ENCODE data around the gene RCOR1.
"Not testable (repeated sequence)": the region's sequence is repeated elsewhere in the genome, so short reads cannot be mapped to it uniquely, and the experiment has no call there.

Gene RCOR1

DNA sequence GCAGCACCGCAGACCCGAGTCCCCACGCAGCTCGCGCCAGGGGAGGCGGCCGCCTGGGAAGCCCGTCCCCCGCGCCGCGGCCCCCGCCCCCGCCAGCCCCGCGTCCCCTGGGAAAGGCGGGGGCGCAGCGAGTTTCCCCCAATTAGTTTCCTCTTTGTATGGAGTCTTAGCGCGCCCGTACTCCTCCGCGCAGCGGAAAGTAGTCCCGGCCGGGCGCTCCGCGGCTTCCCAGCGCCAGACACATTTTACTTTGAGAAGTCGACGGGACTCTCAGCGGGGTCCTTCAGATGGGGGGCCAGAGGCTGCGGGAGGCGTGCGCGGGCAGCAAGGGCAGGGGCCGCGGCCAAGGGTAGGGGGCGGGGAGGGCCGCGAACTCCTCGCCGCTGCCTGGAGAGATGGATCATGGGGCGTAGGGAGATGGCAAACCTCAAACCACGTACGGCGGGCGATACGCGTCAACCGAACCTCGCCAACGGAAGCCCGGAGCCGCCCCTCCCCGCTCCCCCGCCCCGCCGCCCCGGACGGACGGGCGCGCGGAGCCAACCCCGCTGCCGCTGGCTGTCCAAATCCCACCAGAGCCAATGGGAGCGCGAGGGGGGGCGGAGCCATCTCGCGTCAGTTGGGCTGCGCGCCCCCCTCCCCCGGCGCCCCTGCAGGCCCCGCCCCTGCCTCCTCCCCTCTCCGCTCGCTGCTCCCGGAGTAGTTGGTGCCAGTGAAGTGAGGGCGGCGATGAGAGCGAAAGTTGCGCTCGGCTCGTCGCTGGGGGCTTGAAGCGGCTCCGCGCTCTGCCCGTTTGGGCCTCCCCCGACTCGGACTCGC lies at the start of gene RCOR1:
Gene RCOR1, plus strand, starts transcription at position 706 of the 819 bp plus-strand sequence. CDS start 238 bp downstream, outside the sequence.
- DNase-seq (ENCODE audit: low spot score), result peak; percentile 99

DNA sequence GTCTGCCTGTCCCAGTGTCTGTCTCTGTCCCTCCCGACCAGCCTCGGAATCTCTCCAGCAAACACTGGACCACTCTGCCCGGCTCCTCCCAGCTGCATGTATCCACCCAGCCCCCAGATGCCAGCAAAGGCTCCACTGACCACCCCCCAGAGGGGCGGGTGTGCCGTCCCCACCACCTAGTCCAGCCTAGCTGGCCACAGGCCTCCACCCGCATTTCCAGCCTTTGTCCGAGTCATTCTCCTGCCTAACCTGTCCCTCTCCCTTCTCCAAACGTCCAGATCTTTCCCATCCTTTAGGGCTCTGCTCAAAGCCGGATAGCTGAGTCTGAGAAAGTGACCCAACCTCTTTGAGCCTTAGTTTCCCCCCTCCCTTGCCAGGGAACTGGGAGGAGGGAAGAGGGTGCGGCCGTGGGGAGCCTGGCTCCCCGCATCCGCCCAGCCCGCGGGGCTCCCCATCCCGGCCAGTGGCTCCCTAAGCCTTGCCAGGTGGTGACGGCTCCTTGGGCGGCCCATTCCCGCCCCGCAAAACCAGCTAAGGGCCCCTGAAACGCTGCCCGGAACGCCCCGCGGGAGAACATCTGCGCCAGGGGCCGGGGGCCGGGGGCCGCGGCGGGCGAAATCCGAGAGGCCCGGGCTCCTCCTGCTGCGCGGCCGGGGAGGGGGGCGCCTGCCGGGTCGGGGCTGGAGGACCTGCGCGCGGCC lies 48.3 kb upstream of the RCOR1 start:
- peak; percentile 40 for DNase-seq (ENCODE audit: low spot score)

DNA sequence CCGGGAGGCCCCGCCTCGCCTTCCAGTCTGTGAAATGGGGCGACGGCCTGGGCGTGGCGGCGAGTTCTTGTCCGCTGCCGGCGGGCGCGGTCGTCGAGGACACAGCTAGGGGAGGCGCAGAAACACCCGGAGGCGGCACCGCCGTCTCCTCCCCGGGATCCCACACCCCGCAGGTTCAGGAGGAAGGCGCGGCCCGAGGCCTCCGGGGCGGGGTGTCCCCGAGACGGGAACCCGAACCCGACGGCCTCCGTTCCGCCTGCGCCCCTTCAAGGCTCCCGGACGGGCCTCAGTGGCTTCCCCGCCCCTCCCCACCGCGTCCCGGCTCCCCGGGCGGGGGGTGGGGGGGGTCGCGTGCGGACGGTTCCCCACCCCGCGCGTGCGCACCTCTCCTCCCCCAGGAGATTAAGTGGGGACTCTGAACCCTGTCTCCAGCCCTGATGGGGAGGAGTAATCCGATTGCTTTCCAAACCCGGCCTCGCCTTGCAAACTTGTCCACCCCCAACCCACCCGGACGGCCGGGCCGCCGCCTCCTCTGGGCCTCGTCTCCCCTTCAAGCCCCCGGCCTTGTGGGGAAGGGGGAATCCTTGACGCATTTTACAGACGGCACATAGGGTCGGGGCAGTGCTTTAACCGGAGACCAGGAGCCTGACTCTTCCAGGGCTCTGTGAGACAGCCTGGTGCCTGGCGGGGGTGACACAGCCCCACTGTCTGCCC lies 47.5 kb upstream of the RCOR1 start:
- no peak for DNase-seq (ENCODE audit: low spot score)

DNA sequence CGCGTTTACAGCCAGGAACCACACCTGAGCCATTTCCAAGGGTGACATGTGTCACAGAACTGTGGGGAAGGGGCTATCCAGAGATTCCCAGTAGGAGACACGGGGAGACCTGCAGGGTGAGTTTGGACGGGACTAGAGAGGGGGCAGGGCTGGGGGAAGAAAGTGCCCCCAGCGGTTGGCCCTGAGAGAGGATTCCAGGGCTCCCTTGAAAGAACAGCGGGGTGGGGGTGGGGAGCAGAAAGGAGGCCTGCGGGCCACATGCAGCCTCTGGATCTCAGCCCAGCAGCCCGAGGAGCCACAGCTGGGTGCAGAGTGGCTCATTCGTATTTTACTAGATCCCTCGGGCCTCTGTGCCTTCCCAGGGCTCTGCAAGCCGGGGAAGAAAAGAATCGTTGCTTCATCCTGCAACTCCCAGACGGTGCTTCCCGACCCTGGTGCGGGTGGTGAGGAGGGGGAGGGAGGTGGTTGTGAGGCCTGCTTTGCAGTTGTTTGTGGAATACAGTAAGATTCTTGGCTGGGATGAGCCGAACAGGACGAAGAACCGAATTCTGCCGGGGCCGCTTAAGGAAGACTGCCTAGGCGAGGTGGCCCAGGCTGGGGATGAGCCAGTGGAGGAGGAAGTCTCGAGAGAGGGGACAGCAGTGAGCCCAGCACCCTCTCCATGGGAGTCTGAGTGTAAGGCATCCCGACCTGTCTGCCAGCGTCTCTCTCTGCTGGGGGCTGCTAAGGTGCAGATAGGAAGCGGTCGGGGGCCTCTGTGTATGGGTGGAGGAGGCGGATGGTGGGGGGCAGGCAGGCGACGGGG lies 46.8 kb upstream of the RCOR1 start:
- peak; percentile 40 for DNase-seq (ENCODE audit: low spot score)

DNA sequence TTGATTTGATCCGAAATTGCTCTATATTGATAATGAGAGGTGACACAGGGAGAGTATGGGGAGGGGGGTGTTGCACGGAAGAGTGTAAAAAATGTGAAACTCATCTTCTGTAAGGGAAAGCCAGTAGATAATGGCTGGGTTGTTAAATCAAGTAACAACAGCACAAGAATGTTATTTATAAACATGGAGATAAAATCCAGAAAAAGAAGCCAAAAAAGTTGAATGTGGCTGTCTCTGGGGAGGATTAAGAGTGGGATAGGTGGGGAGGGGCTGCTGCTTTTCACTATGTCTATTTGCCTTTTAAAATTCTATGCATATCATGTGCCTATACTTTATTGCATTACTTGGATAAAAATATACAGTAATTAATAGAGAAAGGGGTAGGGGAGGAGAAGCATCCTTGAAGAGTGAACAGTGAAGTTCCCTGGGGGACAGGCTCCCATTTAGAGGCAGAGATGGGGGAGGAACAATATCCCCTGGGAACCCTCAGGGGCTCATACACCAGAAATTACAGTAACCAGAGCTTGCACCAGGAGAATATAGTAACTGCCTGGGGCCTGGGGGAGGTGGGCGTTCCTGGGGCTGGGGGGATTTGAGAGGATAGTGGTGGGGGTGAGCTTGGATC lies 43.7 kb upstream of the RCOR1 start:
- no peak for DNase-seq (ENCODE audit: low spot score)

DNA sequence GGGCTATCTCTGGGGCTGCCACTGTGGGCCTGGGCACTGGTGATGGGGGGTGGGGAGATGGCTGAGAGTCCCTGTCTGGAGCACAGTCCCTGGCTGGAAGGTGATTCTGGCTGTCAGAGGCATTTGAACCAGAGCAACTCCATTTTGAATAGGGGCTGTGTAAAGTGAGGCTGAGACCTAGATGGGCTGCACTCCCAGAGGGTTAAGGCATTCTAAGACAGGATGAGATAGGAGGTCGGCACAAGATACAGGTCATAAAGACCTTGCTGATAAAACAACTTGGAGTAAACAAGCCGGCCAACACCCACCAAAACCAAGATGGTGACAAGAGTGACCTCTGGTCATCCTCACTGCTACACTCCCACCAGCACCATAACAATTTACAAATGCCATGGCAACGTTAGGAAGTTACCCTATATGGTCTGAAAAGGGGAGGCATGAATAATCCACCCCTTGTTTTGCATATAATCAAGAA lies 41.5 kb upstream of the RCOR1 start:
- DNase-seq (ENCODE audit: low spot score), result not testable (repeated sequence)

DNA sequence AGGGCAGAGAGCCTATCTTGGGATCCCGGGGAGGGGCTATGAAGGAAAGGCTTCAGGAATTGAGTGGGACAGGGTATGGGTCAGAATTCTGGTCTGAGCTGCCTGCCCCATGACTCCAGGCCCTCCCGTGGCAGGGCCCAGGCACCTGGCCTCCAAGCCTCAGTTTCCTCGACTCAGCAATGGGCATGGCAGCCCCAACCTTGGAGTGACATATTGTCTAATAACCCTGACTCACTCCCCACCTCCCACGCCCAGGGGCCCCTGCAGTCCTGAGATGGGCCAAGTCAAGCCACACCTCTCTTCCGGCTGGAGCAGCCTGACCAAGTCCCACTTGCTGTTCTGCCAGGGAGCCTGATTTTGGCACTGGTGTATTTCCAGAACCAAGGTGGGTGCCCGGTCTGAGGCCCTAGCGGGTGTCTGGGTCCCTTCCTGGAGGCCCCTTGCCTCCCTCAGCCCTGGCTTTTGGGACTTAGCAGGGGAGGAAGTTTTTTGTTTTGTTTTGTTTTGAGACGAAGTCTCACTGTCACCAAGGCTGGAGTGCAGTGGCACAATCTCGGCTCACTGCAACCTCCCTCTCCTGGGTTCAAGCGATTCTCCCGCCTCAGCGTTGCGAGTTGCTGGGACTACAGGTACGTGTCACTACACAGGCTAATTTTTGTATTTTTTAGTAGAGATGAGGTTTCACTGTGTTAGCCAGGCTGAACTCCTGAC lies 40.3 kb upstream of the RCOR1 start:
- no peak for DNase-seq (ENCODE audit: low spot score)

DNA sequence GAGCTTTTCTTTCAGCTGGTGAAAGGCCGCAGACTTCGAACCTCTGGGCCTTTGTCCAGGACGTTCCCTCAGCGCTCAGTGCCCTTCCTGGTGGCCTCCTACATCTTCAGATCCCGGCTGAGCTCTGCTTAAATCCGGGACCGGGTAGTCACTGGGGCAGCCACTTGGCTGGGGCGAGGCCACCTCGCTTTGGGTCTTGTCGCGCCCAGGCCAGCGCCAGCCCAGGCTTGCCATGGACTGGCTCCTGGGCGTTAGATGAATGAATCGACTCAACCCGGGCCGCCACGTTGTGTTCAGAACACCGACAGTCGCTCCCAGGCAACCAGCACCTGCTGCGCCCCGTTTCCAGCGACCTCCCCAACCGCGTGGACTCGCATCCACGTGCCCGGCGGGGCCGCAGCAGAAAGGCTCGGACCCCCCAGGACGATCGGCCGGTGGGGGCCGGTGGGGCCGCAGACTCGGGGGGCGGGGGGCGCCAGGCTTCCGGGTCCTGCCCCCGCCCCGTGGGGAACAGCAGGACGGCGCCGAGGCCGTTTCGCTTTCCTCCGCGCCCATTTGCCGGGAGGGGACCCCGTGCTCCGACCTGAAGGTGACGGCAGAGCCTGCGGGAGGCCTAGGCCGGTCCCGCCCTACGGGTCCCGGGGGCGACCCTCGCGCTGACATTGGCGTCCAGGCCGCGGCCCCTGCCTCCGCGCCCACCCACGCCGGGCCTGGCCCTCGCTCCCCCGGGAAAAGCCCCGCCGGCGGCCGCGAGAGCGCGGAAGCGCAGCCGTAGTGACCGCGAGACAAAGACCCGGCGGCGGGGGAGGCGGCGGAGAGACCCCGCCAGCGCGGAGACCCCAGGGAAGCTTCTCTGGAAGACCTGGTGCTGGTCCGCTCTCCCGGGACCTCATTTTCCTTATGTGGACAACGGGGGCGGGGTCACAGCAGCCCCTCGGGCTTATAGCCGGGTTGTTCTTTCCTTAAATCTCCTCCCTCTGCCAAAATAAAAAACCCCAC lies 37.3 kb upstream of the RCOR1 start:
- peak; percentile 85 for DNase-seq (ENCODE audit: low spot score)

DNA sequence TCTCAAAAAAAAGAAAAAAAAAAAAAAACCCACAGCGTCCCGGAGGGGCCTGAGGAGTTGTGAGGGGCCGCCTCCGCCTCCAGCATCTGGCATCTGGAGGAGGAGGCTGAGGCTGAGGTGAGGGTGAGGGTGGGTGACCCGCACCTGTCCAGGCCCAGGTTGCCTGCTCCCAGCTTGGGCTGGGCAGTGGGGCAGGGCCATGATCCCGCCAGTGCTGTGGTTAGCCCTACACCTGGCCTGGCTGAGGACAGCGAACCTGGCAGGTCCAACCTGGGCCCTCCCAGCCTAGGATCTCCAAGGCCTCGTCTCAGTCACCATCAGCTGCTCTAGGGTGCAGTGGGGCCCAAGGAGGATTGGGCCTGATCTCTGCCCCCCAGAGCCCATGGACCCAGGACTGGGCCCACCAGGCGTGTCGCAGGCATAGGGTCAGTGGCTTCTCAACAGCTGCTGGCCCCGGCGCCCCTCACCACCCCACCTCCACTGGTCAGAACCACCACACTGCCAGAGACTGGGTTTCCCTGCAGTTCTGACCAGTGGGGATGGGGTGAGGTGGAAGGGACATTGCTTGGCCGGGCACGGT lies 36.3 kb upstream of the RCOR1 start:
- DNase-seq (ENCODE audit: low spot score), result no peak

DNA sequence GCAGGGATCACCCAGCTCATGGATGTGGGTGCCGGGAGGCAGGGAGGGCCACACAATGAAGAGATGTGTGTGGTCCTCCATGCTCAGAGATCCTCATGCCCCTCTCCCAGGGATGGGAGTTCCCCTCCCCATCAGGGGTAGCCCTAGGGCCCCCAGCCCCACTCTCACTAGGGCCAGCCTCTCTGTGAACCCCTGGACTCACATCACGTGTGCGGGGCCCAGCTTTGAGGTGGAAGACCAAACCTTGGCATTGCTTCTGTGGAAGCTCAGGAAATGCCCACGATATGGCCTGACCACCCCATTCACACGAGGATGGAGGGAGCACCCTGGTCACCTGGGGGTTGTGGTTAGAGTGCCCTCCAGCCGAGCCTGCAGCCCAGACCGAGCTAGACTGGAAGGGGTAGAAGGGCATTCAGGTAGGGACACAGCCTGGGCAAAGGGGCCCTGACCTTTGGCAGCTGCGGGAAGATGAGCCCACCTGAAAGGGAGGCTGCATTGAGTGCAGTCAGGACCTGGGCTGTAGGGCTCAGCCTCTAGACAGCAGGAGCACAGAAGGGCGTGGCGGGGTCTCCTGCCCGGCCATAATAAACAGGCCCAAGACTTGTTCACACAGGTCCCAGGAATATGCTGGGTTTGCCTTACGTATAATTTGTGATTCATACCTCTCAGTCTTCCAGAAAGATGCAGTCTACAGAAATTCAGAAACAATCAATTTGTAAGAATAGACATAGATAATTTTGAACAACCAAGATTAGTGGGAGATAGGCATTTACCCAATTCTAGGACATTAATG lies 34.8 kb upstream of the RCOR1 start:
- no peak for DNase-seq (ENCODE audit: low spot score)

DNA sequence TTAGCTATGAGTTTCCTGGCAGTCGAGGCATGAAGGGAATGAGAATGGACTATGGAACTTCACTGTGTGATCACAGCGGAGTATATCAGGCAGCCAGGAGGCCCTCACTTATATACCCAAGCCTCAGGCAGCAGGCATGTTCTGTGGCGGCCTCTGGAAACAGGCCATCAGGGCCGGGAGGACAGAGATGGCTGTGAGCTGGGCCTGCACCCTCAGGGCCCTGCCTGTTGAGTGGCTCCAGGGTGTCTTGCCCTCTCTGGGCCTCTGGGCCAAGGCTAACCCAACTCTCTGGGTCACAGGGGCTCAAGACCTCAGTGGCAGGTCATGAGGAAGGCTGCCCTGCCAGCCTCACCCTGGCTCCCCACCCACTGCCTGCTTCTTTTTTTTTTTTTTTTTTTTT lies 33.9 kb upstream of the RCOR1 start:
- DNase-seq (ENCODE audit: low spot score), result no peak

DNA sequence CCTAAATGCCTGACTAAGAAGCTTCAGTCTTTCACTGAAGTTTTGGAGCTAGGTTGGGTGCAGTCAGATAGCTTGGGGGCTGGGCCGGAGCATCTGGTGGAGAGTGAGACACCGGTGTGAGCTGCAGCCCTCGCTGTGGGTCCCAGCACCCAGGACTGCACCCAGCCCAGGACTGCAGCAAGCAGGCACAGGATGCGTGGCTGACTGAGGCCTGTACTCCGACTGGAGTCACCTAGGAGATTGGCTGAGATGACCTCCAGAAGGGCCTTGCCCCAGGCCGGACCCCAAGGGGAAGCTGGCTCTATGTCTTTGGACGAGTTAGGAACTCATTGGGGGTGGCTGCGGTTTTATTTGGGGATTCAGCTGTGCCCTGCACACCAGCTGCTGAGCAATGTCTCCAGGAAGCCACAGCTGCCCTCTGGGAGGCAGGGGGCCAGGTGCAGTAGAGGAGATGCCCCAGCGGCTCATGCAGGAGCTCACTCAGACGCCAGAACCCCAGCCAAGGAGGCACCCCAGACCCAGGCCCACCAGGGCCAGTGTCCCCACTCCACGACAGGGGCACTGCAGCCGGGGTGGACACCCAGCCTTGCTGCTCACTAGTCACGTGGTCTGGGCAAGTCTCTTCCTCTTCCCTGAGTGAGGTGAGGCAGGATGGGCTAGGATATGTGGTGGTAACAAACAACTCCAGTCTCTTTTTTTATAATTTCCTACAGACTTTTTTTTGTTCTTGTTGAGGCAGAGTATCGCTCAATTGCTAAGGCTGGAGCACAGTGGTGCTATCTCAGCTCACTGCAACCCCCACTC lies 31.8 kb upstream of the RCOR1 start:
- no peak for DNase-seq (ENCODE audit: low spot score)

DNA sequence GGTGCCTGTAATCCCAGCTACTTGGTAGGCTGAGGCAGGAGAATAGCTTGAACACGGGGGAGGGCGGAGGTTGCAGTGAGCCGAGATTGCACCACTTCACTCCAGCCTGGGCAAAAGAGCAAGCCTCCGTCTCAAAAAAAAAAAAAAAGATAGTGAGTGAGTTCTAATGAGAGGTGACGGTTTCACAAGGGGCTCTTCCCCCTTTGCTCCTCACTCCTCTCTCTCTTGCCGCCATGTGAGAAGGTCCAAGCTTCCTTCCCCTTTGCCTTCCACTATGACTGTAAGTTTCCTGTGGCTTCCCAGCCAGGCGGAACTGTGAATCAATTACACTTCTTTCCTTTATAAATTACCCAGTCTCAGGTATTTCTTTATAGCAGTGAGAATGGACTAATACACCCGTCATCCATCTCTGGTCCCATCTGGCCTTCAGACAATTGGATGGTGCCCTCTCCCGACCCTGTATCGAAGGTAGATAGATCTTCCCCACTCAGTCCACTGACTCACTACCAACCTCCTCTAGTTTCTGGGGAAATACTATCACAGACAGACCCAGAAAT lies 27.0 kb upstream of the RCOR1 start:
- no peak for DNase-seq (ENCODE audit: low spot score)

DNA sequence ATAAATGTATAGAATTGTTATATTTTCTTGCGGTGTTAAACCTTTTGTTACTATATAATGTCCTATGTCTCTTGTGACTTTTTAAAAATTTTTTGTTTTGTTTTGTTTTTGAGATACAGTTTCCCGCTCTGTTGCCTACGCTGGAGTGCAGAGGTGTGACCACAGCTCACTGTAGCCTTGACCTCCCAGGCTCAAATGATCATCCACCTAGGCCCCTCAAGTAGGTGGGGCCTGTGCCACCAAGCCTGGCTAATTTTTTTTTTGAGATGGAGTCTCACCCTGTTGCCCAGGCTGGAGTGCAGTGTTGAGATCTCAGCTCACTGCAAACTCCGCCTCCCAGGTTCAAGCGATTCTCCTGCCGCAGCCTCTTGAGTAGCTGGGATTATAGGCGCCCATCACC lies 26.5 kb upstream of the RCOR1 start:
- no peak for DNase-seq (ENCODE audit: low spot score)

DNA sequence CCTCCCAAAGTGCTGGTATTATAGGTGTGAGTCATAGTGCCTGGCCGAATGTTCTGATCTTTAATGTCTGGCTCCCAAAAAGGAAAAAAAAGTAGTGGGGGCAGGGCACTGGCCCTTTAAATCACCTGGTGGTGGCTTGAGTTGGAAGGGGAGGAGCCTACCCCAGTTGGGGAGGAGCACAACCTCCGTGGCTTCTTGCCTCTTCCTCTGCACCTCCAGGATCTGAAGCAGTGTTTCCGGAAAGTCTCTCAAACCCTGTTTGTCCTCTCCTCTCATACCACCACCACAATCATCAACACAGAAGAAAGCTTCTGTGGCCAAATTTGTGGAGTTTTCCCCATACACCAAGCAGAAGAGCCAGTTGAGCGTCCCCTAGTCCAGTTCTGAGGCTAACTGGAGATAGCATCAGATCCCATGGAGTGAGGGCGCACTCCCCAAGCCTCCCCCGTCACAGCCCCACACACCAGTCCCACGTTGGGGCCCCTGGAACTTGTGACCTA lies 24.3 kb upstream of the RCOR1 start:
- peak; percentile 81 for DNase-seq (ENCODE audit: low spot score)

DNA sequence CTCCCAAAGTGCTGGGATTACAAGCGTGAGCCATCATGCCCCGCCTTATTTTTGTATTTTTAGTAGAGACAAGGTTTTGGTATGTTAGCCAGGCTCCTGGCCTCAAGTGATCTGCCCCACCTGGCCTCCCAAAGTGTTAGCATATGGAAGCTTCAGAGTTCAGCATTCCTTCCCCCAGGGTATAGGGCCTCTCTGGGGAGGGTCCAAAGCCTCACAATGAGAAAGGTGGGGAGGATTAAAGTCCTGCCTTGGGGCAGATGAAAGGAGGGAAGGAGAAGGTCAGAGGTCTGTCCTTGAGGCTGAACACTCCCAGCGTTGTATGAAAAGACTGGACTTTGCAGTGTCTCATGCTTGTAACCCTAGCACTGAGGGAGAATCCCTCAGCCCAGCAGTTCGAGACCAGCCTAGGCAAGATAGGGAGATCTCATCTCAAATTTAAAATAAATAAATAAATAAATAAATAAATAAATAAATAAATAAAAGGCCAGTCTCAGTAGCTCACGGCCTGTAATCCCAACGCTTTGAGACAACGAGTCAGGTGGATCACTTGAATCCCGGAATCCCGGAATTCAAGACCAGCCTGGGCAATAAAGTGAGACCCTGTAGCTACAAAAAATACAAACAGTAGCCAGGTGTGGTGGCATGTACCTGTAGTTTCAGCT lies 22.0 kb upstream of the RCOR1 start:
- no peak for DNase-seq (ENCODE audit: low spot score)

Data from iPS-NIHi11 (cell line).